Gastrocnemius medialis (tissue), 4 donors: ENCODE data around the gene XYLT1.

Experiments used
- CTCF ChIP-seq, 5 experiments: fragments of 450-650 bp in 3 of 5; fragments of 200-600 bp in 2 of 5; sonication (generic) in 2 of 5; IDR thresholded peaks in 4 of 5; conservative IDR thresholded peaks in 1 of 5; 1 replicate in 4 of 5; 2 replicates in 1 of 5; pipeline ENCODE4 v1.5.1; 2016 to 2019; ENCODE audit warnings: antibody characterized with exemption in 5 of 5, mild to moderate bottlenecking in 3 of 5, moderate library complexity in 3 of 5
- POLR2A ChIP-seq, 2 donors: fragments of 450-650 bp; IDR thresholded peaks; one replicate each; pipeline ENCODE4 v1.6.1; 2017; ENCODE audit warnings: antibody characterized with exemption in 2 of 2, mild to moderate bottlenecking in 2 of 2, moderate library complexity in 2 of 2

GRCh38 chr16:17384471-17384870, 86.3 kb downstream of the XYLT1 start:
- TF ChIP-seq CTCF (IDR thresholded peaks at IDR 0.05 in 4 of 5, conservative IDR thresholded peaks at IDR 0.05 in 1 of 5) (no peak), POLR2A (IDR thresholded peaks at IDR 0.05) (no peak)
